ENCODE data around the gene DNAAF2.
"Not testable (repeated sequence)": the region's sequence is repeated elsewhere in the genome, so short reads cannot be mapped to it uniquely, and the experiment has no call there.

Gene DNAAF2

DNA sequence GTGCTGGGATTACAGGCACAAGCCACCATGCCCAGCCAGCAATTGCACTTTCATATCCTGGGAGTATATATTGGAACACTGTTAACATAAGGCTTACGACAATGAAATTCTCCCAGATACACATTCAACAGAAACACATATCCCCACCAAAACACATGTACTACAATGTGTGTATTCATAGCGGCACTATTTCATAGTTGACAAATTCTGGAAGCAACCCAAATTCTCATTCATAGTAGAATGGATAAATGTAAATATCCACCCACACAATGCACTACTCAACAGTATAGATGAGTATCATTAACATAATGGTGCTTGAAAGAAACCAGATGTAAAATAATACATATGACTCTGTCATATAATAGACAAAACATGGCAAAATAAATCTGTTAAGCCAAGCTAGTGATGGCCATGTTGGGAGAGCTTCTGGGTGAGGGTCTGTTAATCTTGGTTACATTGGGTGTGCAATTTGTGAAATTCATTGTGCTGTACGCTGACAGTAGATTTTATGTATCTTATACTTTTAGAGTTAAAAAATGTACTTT is 2.6 kb upstream of the DNAAF2 start:
- no peaks in the 10 kb centered on the region for H3K9me3 ChIP-seq (ENCODE audit: control insufficient read depth, insufficient read depth, low read length)
- peaks cover 12% of the 10 kb centered on the region; the same call in 1 of the 2 replicates for H3K36me3 ChIP-seq (ENCODE audit: insufficient read depth, low read length)
- H3K4me1 ChIP-seq (ENCODE audit: insufficient read depth, low read length): no peaks in the 10 kb centered on the region
- H3K9ac ChIP-seq (ENCODE audit: low read depth, low read length): no peak overlapping the region

GRCh38 chr14:49636866-49637265 is 1.8 kb upstream of the DNAAF2 start:
- Histone ChIP-seq H3K9ac (ENCODE audit: low read depth, low read length) (no peak overlapping the region), H3K9me3 (ENCODE audit: control insufficient read depth, insufficient read depth, low read length) (no peaks in the 10 kb centered on the region), H3K4me1 (ENCODE audit: insufficient read depth, low read length) (no peaks in the 10 kb centered on the region), H3K36me3 (ENCODE audit: insufficient read depth, low read length) (peaks cover 12% of the 10 kb centered on the region; the same call in 1 of the 2 replicates)

DNA sequence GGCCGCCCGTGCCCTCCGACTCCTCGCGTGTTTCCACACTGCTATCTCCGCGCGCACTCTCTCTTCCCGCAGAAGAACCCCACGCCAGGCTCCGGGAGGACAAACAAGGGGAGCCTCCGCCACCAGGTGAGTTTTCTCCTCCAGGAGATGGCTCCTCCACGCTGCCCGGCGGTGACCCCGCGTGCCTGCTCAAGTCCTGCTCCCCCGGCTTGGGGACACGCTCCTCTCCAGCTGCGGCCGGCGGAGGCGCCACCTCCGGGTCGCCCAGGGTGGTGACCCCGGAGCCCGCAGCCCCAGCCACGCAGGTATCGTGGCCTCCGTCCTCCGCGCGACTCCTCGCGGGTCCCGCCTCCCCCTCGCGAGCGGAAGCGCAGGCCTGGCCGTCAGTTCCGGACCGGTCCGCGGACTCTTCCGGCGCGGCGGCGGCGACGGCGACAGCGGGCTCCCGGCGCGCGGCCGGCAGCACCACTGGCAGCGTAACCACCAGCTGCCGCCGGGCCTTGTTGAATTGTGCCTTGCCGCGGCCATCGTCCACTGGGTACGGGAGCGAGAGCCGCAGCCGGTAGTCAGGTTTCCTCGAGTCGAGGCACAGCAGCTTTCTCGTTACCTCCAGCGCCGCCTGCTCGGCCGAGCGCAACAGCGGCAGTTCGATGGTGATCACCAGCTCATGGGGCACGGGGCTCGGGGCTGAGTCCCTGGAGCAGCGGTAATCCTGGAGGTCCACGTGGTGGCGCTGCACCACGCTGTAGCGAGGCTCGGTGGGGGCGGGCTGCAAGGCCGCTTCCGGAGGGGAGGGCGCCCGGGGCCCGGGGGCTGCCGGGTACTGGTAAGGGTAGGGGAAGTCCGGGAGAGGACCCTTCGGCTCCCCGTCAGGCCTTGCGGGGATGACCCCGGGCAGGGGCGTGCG is 1.2 kb downstream of the DNAAF2 start:
- Histone ChIP-seq H3K9ac (ENCODE audit: low read depth, low read length) (peak overlapping the region; percentile 99), H3K9me3 (ENCODE audit: control insufficient read depth, insufficient read depth, low read length) (no peaks in the 10 kb centered on the region), H3K4me1 (ENCODE audit: insufficient read depth, low read length) (no peaks in the 10 kb centered on the region), H3K36me3 (ENCODE audit: insufficient read depth, low read length) (peaks cover 5% of the 10 kb centered on the region; the same call in 1 of the 2 replicates)

DNA sequence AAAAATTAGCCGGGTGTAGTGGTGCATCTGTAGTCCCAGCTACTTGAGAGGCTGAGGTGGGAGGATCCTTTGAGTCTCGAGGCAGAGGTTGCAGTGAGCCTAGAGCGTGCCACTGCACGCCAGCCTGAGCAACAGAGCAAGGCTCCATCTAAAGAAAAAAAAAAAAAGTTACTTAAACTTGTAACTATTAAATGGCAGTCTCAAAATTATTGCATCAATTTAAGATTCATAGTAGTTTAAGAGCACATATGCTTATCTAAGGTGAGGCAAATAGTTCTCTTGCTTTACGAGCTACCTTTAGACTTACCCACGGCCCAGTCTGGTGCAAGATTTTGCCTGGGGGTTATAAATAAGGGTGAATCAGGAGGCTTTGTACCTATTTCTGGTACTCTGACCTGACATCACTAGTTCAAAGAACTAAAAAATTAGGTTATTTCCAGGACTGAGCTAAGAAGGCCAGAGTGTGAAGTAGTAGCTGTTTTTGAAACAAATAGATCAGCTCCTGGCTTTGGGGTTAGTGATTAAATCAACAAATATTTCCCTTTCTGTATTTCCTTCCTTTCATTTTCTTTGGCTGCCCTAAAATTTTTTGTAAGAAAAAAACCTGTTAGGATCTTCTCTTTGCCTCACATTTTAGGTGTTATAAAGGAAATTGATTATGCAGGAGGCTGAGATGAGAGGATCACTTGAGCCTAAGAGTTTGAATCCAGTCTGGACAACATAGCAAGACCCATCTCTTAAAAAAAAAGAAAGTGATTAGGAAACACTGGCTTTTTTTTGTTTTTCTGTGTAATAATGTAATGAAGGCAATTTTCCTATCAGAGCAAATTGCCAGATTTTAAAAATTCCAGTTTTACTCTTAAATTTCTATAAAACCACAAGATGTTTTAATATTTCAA is 10.9 kb downstream of the DNAAF2 start:
- H3K9ac ChIP-seq (ENCODE audit: low read depth, low read length): no peak overlapping the region
- no peaks in the 10 kb centered on the region; the same call in none of the 2 replicates for H3K36me3 ChIP-seq (ENCODE audit: insufficient read depth, low read length)
- no peaks in the 10 kb centered on the region for H3K9me3 ChIP-seq (ENCODE audit: control insufficient read depth, insufficient read depth, low read length)
- H3K4me1 ChIP-seq (ENCODE audit: insufficient read depth, low read length): peaks cover 5% of the 10 kb centered on the region; the same call in 1 of the 2 replicates

- Histone ChIP-seq H3K4me1 (ENCODE audit: insufficient read depth, low read length) (peaks cover 5% of the 10 kb centered on the region; the same call in 1 of the 2 replicates), H3K9me3 (ENCODE audit: control insufficient read depth, insufficient read depth, low read length) (no peaks in the 10 kb centered on the region), H3K36me3 (ENCODE audit: insufficient read depth, low read length) (peaks cover 2% of the 10 kb centered on the region), H3K9ac (ENCODE audit: low read depth, low read length) (no peak overlapping the region)
Measured at GRCh38 chr14:49623387-49623786, 11.7 kb downstream of the DNAAF2 start.

DNA sequence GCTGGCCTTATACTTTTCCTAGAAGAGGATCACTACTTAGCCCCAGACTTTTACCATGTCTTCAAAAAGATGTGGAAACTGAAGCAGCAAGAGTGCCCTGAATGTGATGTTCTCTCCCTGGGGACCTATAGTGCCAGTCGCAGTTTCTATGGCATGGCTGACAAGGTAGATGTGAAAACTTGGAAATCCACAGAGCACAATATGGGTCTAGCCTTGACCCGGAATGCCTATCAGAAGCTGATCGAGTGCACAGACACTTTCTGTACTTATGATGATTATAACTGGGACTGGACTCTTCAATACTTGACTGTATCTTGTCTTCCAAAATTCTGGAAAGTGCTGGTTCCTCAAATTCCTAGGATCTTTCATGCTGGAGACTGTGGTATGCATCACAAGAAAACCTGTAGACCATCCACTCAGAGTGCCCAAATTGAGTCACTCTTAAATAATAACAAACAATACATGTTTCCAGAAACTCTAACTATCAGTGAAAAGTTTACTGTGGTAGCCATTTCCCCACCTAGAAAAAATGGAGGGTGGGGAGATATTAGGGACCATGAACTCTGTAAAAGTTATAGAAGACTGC is 12.9 kb downstream of the DNAAF2 start:
- Histone ChIP-seq H3K36me3 (ENCODE audit: insufficient read depth, low read length) (peaks cover 11% of the 10 kb centered on the region), H3K4me1 (ENCODE audit: insufficient read depth, low read length) (peaks cover 5% of the 10 kb centered on the region; the same call in 1 of the 2 replicates), H3K9ac (ENCODE audit: low read depth, low read length) (peak overlapping the region; percentile 100), H3K9me3 (ENCODE audit: control insufficient read depth, insufficient read depth, low read length) (no peaks in the 10 kb centered on the region)

DNA sequence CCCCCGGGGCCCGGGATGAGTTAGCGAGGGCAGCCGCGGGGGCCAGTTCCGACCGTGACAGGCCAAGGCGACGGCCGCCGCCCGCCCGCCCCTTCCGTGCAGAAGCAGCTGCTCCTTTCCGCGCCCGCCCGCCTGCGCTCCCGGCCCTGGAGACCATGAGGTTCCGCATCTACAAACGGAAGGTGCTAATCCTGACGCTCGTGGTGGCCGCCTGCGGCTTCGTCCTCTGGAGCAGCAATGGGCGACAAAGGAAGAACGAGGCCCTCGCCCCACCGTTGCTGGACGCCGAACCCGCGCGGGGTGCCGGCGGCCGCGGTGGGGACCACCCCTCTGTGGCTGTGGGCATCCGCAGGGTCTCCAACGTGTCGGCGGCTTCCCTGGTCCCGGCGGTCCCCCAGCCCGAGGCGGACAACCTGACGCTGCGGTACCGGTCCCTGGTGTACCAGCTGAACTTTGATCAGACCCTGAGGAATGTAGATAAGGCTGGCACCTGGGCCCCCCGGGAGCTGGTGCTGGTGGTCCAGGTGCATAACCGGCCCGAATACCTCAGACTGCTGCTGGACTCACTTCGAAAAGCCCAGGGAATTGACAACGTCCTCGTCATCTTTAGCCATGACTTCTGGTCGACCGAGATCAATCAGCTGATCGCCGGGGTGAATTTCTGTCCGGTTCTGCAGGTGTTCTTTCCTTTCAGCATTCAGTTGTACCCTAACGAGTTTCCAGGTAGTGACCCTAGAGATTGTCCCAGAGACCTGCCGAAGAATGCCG is 13.7 kb downstream of the DNAAF2 start:
- Histone ChIP-seq H3K4me1 (ENCODE audit: insufficient read depth, low read length) (peaks cover 5% of the 10 kb centered on the region; the same call in 1 of the 2 replicates), H3K36me3 (ENCODE audit: insufficient read depth, low read length) (peaks cover 11% of the 10 kb centered on the region), H3K9me3 (ENCODE audit: control insufficient read depth, insufficient read depth, low read length) (no peaks in the 10 kb centered on the region), H3K9ac (ENCODE audit: low read depth, low read length) (peak overlapping the region; percentile 100)

DNA sequence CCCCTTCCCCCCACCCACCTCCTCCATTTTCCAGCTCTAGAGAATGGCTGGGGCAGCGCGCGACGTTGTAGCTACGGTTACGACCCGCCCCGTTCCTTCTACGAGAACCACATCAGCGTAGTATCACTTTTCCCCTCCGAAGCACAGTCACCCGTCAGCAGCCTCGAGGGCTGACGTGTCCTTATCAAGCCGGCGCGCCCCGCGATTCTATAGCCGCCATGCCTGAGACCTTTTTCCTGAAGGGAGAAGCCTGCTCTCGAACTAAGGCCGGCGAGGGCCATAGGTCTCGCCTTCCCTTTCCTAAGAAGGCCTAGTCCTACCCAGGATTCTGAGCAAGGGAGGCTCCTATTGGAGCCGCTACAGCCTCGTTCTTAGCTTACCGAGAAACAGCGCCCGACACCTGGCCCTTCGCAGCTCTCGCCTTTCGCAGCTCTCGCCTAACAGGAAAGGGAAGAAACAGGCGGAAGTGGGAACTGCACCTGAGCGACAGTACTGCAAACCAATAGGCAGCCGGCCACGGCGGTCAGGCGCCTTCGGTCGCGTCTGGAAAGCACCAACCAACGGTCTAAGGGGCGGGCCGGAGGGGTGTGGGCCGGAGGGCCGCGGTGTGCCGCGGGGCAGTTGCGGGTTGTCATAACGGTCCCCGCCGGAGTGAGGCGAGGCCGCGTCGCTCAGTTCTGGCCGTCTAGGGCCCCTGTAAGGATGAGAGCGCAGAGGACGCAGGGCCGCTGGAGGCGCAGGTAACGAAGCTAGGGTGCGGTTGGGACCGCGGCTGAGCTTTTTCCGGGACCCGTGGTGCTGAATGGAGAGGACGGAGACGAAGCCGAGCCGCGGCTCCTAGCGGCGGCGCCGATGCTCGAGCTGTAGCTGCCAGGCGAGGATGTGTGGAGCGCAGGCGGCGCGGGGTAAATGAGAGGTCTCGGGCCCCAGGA is 14.6 kb downstream of the DNAAF2 start, which contains the start of the genes MGAT2 and RPL36AL:
MGAT2 (plus strand) TSS at position 618 of the 932 bp plus-strand sequence. CDS start 470 bp downstream, outside the sequence.
RPL36AL (minus strand) TSS at position 445 of the 932 bp plus-strand sequence. CDS start 1,522 bp downstream, outside the sequence.
- Histone ChIP-seq H3K4me1 (ENCODE audit: insufficient read depth, low read length) (peaks cover 5% of the 10 kb centered on the region; the same call in 1 of the 2 replicates), H3K9me3 (ENCODE audit: control insufficient read depth, insufficient read depth, low read length) (no peaks in the 10 kb centered on the region), H3K36me3 (ENCODE audit: insufficient read depth, low read length) (peaks cover 11% of the 10 kb centered on the region), H3K9ac (ENCODE audit: low read depth, low read length) (peak within 1 kb of the TSS; percentile 100)

GRCh38 chr14:49619730-49620129 is 15.3 kb downstream of the DNAAF2 start:
- peaks cover 5% of the 10 kb centered on the region; the same call in 1 of the 2 replicates for H3K4me1 ChIP-seq (ENCODE audit: insufficient read depth, low read length)
- H3K9ac ChIP-seq (ENCODE audit: low read depth, low read length): peak overlapping the region; percentile 100
- peaks cover 11% of the 10 kb centered on the region for H3K36me3 ChIP-seq (ENCODE audit: insufficient read depth, low read length)
- no peaks in the 10 kb centered on the region for H3K9me3 ChIP-seq (ENCODE audit: control insufficient read depth, insufficient read depth, low read length)

DNA sequence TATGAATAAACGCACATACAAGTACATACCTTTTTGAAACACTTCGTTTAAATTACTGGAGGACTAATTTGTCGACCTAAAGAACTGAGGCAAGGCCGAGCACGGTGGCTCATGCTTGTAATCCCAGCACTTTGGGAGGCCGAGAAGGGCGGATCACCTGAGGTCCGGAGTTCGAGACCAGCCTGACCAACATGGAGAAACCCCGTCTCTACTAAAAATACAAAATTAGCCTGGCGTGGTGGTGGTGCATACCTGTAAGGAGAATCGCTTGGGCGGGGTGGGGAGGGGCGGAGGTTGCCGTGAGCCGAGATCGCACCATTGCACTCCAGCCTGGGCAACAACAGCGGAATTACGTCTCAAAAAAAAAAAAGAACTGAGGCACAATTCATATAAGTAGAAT is 15.8 kb downstream of the DNAAF2 start:
- peak overlapping the region; percentile 100 for H3K9ac ChIP-seq (ENCODE audit: low read depth, low read length)
- not testable (repeated sequence) for H3K9me3 ChIP-seq (ENCODE audit: control insufficient read depth, insufficient read depth, low read length); H3K4me1 ChIP-seq (ENCODE audit: insufficient read depth, low read length)
- peaks cover 11% of the 10 kb centered on the region for H3K36me3 ChIP-seq (ENCODE audit: insufficient read depth, low read length)

GRCh38 chr14:49617852-49618519 is 17.1 kb downstream of the DNAAF2 start:
- Histone ChIP-seq H3K4me1 (ENCODE audit: insufficient read depth, low read length) (peaks cover 5% of the 10 kb centered on the region; the same call in 1 of the 2 replicates), H3K36me3 (ENCODE audit: insufficient read depth, low read length) (peaks cover 11% of the 10 kb centered on the region), H3K9me3 (ENCODE audit: control insufficient read depth, insufficient read depth, low read length) (no peaks in the 10 kb centered on the region), H3K9ac (ENCODE audit: low read depth, low read length) (no peak overlapping the region)

GRCh38 chr14:49615776-49616175 is 19.3 kb downstream of the DNAAF2 start:
- Histone ChIP-seq H3K9me3 (ENCODE audit: control insufficient read depth, insufficient read depth, low read length) (no peaks in the 10 kb centered on the region), H3K36me3 (ENCODE audit: insufficient read depth, low read length) (peaks cover 11% of the 10 kb centered on the region), H3K9ac (ENCODE audit: low read depth, low read length) (no peak overlapping the region), H3K4me1 (ENCODE audit: insufficient read depth, low read length) (no peaks in the 10 kb centered on the region)

Measured in ES-I3 (cell line).